Upper lobe of left lung (tissue), 6 donors: ENCODE measurements around the gene TEAD4. TPM values are rescaled to one million over a fixed set of nuclear protein-coding genes. Genes with fewer than 3 reads are reported as not detected.
A peak's percentile ranks its signal among the peaks of the same experiment; 100 is the strongest.

ENCODE experiments used
- ATAC-seq, 2 donors: fragments of 200-7000 bp; cut with Tn5 transposase; one replicate each; pipeline ENCODE4 v1.9.1; 2022; ENCODE audit warnings: mild to moderate bottlenecking in 2 of 2, moderate library complexity in 2 of 2; ENCODE audit not compliant: low FRiP score in 2 of 2
- DNase-seq, 2 donors: peaks; one replicate each; pipeline ENCODE4 v3.0.0-alpha.2; 2019 to 2020
- H3K27ac ChIP-seq, 4 donors: fragments of 200-600 bp; sonication (generic); one replicate each; pipeline ENCODE4 v1.5.1; 2016 to 2019
- H3K27me3 ChIP-seq, 4 donors: fragments of 200-600 bp; sonication (generic); one replicate each; pipeline ENCODE4 v1.5.1; 2017 to 2019
- H3K36me3 ChIP-seq, 4 donors: fragments of 200-600 bp; sonication (generic); one replicate each; pipeline ENCODE4 v1.5.1; 2016 to 2019
- H3K4me1 ChIP-seq, 4 donors: fragments of 200-600 bp; sonication (generic); one replicate each; pipeline ENCODE4 v1.5.1; 2018 to 2019
- H3K4me3 ChIP-seq, 4 donors: fragments of 200-600 bp; sonication (generic); one replicate each; pipeline ENCODE4 v1.5.1; 2017 to 2019; ENCODE audit warnings: mild to moderate bottlenecking in 2 of 4, moderate library complexity in 1 of 4
- H3K9me3 ChIP-seq, 4 donors: fragments of 200-600 bp; sonication (generic); one replicate each; pipeline ENCODE4 v1.5.1; 2018 to 2019
- EP300 ChIP-seq, 4 donors: sonication (generic); formaldehyde crosslinking; IDR thresholded peaks; one replicate each; pipeline ENCODE4 v1.5.1; 2017; ENCODE audit warnings: antibody characterized with exemption in 4 of 4, control low read depth in 2 of 4
- POLR2A ChIP-seq, 4 donors: fragments of 450-650 bp; IDR thresholded peaks; one replicate each; pipeline ENCODE4 v1.5.1; 2016 to 2017; ENCODE audit warnings: antibody characterized with exemption in 4 of 4, mild to moderate bottlenecking in 2 of 4
- POLR2AphosphoS5 ChIP-seq, 2 donors: sonication (generic); formaldehyde crosslinking; IDR thresholded peaks; one replicate each; pipeline ENCODE4 v1.5.1; 2017; ENCODE audit warnings: antibody characterized with exemption in 2 of 2
- WGBS, 2 donors: methylation state at CpG; one replicate each; pipeline ENCODE4 v1.1.5; 2017 to 2018; 5-methylcytosine and 5-hydroxymethylcytosine counted together
- total RNA-seq, 6 donors: library from RNA; depleted of rRNA in 4 of 6; stranded (reverse); fragments of >200 nt in 4 of 6; gene quantifications; one replicate each; pipeline versions ENCODE4 v1.1.0 to v1.2.1, GENCODE V29; 2016 to 2021
- TF ChIP-seq, protein P1 (sequence below), 6 experiments: fragments of 450-650 bp in 4 of 6; fragments of 200-600 bp in 2 of 6; sonication (generic) in 2 of 6; IDR thresholded peaks; one replicate each; pipeline ENCODE4 v1.5.1; 2016 to 2019; ENCODE audit warnings: antibody characterized with exemption in 6 of 6
- donor health status: DM: no; HTN: no; CAD: no; lungs with moderate emphysema.
- donor health status: DM: no; HTN: yes; CAD: no; lungs with severe emphysema.

TEAD4 gene
- total RNA-seq, 6 donors from 2014 or later, result 14.5 to 52.0 (median 43.2) TPM

DNA sequence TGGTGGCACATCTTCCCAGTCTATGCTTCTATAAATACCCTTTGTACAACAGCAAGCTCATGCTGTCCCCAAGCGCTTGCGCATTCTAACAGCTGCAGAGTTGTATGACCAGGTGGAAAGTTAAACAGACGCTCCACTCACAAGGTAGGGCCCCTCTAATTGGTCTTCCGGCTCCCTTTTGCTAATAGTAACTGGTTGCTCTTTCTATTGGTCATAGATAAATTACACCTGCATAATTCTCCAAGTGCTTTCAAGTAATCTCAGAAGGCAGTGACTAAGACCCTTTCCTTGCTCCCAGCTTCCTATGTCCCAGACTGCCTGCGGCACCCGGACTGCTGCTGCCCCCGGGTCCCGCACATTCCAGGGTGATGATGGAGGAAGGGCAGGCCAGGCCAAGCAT, 111.9 kb downstream of the TEAD4 start:
- 87 to 91% methylated on average over 8 of the region's 8 CpGs for WGBS, 2 donors

DNA sequence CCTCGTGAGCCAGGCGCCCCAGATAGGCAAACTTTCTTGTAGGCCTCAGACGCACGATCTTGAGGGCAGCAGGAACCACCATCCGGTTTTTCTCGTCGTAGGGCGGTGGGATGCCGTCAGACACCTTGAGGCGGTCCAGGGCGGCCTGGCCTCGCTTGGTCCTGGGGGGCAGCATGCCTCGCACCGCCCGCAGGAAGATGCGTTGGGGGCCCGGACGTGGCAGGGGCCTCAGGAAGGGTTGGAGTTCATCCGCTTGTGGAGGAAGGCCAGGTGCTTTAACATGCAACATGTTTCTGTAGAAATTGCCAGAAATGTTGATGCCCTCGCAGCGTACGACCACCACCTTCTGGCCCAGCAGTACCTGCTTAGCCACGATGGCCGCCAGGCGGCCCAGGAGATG, 112.5 kb downstream of the TEAD4 start:
- Histone ChIP-seq H3K27ac (no peak overlapping the region), H3K4me1 (peaks cover 13 to 21% (median 15%) of the 10 kb centered on the region in 4 donors), H3K9me3 (no peaks in the 10 kb centered on the region), H3K36me3 (no peaks in the 10 kb centered on the region), H3K27me3 (no peaks in the 10 kb centered on the region), H3K4me3 (no peak overlapping the region)
- peak in 1 of 2 donors; percentile 77 for DNase-seq
- no peak for ATAC-seq
- TF ChIP-seq POLR2AphosphoS5 (IDR thresholded peaks at IDR 0.05), result no peak
- no peak for TF ChIP-seq EP300 (IDR thresholded peaks at IDR 0.05)
- TF ChIP-seq, protein P1, sequence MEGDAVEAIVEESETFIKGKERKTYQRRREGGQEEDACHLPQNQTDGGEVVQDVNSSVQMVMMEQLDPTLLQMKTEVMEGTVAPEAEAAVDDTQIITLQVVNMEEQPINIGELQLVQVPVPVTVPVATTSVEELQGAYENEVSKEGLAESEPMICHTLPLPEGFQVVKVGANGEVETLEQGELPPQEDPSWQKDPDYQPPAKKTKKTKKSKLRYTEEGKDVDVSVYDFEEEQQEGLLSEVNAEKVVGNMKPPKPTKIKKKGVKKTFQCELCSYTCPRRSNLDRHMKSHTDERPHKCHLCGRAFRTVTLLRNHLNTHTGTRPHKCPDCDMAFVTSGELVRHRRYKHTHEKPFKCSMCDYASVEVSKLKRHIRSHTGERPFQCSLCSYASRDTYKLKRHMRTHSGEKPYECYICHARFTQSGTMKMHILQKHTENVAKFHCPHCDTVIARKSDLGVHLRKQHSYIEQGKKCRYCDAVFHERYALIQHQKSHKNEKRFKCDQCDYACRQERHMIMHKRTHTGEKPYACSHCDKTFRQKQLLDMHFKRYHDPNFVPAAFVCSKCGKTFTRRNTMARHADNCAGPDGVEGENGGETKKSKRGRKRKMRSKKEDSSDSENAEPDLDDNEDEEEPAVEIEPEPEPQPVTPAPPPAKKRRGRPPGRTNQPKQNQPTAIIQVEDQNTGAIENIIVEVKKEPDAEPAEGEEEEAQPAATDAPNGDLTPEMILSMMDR (IDR thresholded peaks at IDR 0.05), result no peak
- TF ChIP-seq POLR2A (IDR thresholded peaks at IDR 0.05), result no peak
- 91 to 96% methylated on average over 20 to 25 of the region's 25 CpGs for WGBS, 2 donors

More for the DNA sequence above, 111.9 kb downstream of the TEAD4 start:
- H3K4me3 ChIP-seq, result no peak overlapping the region
- no peak overlapping the region for H3K27ac ChIP-seq
- H3K9me3 ChIP-seq, result no peaks in the 10 kb centered on the region
- no peaks in the 10 kb centered on the region for H3K36me3 ChIP-seq
- no peaks in the 10 kb centered on the region for H3K27me3 ChIP-seq
- DNase-seq (no peak), ATAC-seq (no peak)
- peaks cover 8 to 15% (median 10%) of the 10 kb centered on the region in 4 donors for H3K4me1 ChIP-seq
- TF ChIP-seq EP300 (IDR thresholded peaks at IDR 0.05) (no peak), POLR2A (IDR thresholded peaks at IDR 0.05) (no peak), POLR2AphosphoS5 (IDR thresholded peaks at IDR 0.05) (no peak)
- TF ChIP-seq, protein P1 (IDR thresholded peaks at IDR 0.05), result no peak

DNA sequence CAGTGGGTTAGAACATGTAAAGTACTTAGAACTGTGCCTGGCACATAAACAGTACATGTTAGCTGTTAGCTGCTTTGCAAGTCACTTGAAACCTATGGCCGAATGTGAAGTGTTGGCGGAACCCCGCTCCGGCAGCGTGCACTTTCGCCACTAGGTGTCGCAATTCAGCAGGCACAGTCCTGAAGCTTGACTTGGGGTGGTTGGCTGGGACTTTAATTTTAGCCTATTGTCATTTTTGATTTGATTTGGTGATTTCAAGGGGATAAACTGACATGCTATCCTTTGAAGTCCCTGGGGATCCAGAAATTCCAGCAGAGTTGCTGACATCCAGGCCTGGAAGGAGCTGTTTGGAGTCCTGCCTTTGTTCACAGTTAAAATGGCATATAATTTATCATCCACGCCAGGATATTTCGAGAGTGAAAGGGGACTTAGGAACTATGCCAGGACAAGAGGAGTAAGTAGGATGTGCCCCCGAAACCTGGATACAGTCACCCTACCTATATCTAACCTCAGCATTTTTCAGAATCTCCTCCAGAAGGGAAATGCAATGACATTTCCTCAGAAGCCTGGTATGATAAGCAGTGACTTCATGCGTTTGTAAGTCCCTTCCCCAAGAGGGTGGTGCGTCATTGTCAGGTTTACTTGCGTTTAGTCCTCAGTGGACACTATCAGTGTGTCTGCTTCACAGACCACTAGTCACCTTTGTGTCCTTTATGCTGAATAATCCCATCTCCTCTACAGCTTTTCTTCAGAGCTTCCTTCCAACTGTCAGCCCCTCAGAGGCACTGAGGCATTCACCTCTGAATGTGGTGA, 114.4 kb downstream of the TEAD4 start:
- TF ChIP-seq, protein P1 (IDR thresholded peaks at IDR 0.05), result peak; percentile 84 to 96 (median 92)
- TF ChIP-seq POLR2A (IDR thresholded peaks at IDR 0.05), result no peak
- WGBS, 2 donors, result 7 to 8% methylated on average over 9 to 13 of the region's 13 CpGs
- peak overlapping the region in 2 of 4 donors; percentile 56 to 59 for H3K27ac ChIP-seq
- DNase-seq (peak; percentile 82 to 91), ATAC-seq (peak; percentile 62 to 70)
- H3K9me3 ChIP-seq, result no peaks in the 10 kb centered on the region
- no peak overlapping the region for H3K4me3 ChIP-seq
- H3K4me1 ChIP-seq, result peaks cover 13 to 30% (median 21%) of the 10 kb centered on the region in 4 donors
- H3K36me3 ChIP-seq, result no peaks in the 10 kb centered on the region
- no peaks in the 10 kb centered on the region for H3K27me3 ChIP-seq

DNA sequence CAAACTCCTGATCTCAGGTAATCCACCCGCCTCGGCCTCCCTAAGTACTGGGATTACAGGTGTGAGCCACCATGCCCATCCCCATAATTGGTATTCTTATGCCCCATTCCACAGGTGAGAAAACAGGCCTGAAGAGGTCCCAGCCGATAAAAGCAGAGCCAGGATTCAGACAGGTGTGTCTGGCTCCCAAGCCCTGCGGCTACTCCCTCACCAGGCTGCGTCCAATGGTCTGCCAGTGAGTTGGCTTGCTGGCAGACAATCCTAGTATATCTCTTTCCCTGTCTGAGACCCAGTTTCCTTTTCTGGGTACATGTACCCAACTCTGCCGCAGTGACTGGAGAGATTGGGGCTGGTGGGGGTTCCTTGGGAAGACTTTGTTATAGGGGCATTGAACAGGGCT, 116.1 kb downstream of the TEAD4 start:
- DNase-seq, result no peak
- no peak overlapping the region for H3K27ac ChIP-seq

More for the DNA sequence above, 116.1 kb downstream of the TEAD4 start:
- 93 to 94% methylated on average over 6 of the region's 6 CpGs for WGBS, 2 donors
- no peak for TF ChIP-seq EP300 (IDR thresholded peaks at IDR 0.05)
- no peak for TF ChIP-seq POLR2A (IDR thresholded peaks at IDR 0.05)
- TF ChIP-seq, protein P1 (IDR thresholded peaks at IDR 0.05), result no peak
- TF ChIP-seq POLR2AphosphoS5 (IDR thresholded peaks at IDR 0.05), result no peak
- no peak for ATAC-seq
- Histone ChIP-seq H3K27me3 (no peaks in the 10 kb centered on the region), H3K36me3 (no peaks in the 10 kb centered on the region), H3K4me1 (peaks cover 17 to 30% (median 22%) of the 10 kb centered on the region in 4 donors), H3K4me3 (no peak overlapping the region), H3K9me3 (no peaks in the 10 kb centered on the region)
